GM23338 (cell line): ENCODE data around the gene CPNE1. TPM values are rescaled to one million over a fixed set of nuclear protein-coding genes. Genes with fewer than 3 reads are reported as not detected.

Experiments used
- ATAC-seq: fragments of 200-7000 bp; cut with Tn5 transposase; 3 replicates; pipeline ENCODE4 v1.9.1; 2020
- DNase-seq: peaks from one replicate; pipeline ENCODE4 v3.0.0-alpha.2; 2015; ENCODE audit warnings: low spot score
- H2AFZ ChIP-seq: fragments of 200-600 bp; sonication (generic); 2 replicates; pipeline ENCODE4 v1.8.0; 2016; ENCODE audit warnings: antibody characterized with exemption, mild to moderate bottlenecking, moderate library complexity
- H3F3A ChIP-seq: fragments of 200-600 bp; sonication (generic); replicated peaks from 2 replicates; pipeline ENCODE4 v1.8.0; 2017; ENCODE audit warnings: antibody characterized with exemption, mixed run types, low read depth
- H3K27ac ChIP-seq: fragments of 200-600 bp; sonication (generic); 2 replicates; pipeline ENCODE4 v1.6.1; 2016; ENCODE audit warnings: low read depth
- H3K27me3 ChIP-seq: fragments of 200-600 bp; sonication (generic); 2 replicates; pipeline ENCODE4 v1.8.0; 2016; ENCODE audit warnings: mild to moderate bottlenecking, mixed run types, moderate library complexity; ENCODE audit not compliant: insufficient read depth
- H3K36me3 ChIP-seq: fragments of 200-600 bp; sonication (generic); 2 replicates; pipeline ENCODE4 v1.8.0; 2016; ENCODE audit warnings: mild to moderate bottlenecking; ENCODE audit not compliant: insufficient read depth
- H3K4me1 ChIP-seq: fragments of 200-600 bp; sonication (generic); 2 replicates; pipeline ENCODE4 v1.8.0; 2016; ENCODE audit warnings: mild to moderate bottlenecking, moderate library complexity; ENCODE audit not compliant: insufficient read depth
- H3K4me2 ChIP-seq: fragments of 200-600 bp; sonication (generic); 2 replicates; pipeline ENCODE4 v1.7.1; 2017; ENCODE audit warnings: mixed run types
- H3K4me3 ChIP-seq: fragments of 200-600 bp; sonication (generic); 2 replicates; pipeline ENCODE4 v1.6.1; 2016; ENCODE audit warnings: mixed run types
- H3K79me2 ChIP-seq: fragments of 200-600 bp; sonication (generic); replicated peaks from 2 replicates; pipeline ENCODE4 v1.8.0; 2017; ENCODE audit warnings: mild to moderate bottlenecking; ENCODE audit not compliant: insufficient read depth
- H3K9me2 ChIP-seq: fragments of 200-600 bp; sonication (generic); 2 replicates; pipeline ENCODE4 v1.8.0; 2017; ENCODE audit not compliant: insufficient read depth
- H4K20me1 ChIP-seq: fragments of 200-600 bp; sonication (generic); replicated peaks from 2 replicates; pipeline ENCODE4 v1.8.0; 2017; ENCODE audit warnings: mild to moderate bottlenecking; ENCODE audit not compliant: insufficient read depth
- H3K27ac Mint-ChIP-seq: 2 replicates; pipeline ENCODE4 v1.8.0; 2020; ENCODE audit warnings: inconsistent platforms, mild to moderate bottlenecking, moderate library complexity, mixed read lengths
- H3K27me3 Mint-ChIP-seq: 3 replicates; pipeline ENCODE4 v1.8.0; 2022; ENCODE audit warnings: low read depth, mild to moderate bottlenecking, moderate library complexity, mixed read lengths, inconsistent platforms; ENCODE audit not compliant: insufficient read depth, poor library complexity
- H3K36me3 Mint-ChIP-seq: 3 replicates; pipeline ENCODE4 v1.8.0; 2021; ENCODE audit warnings: low read depth, mild to moderate bottlenecking, inconsistent platforms, moderate library complexity, mixed read lengths
- H3K4me1 Mint-ChIP-seq: 3 replicates; pipeline ENCODE4 v1.8.0; 2020; ENCODE audit warnings: mild to moderate bottlenecking, inconsistent platforms, mixed read lengths
- H3K4me3 Mint-ChIP-seq: 3 replicates; pipeline ENCODE4 v1.8.0; 2021; ENCODE audit warnings: moderate library complexity, mild to moderate bottlenecking, inconsistent platforms, mixed read lengths
- H3K9me3 Mint-ChIP-seq: 3 replicates; pipeline ENCODE4 v1.8.0; 2020; ENCODE audit warnings: moderate library complexity, mild to moderate bottlenecking, inconsistent platforms, mixed read lengths
- CREB1 ChIP-seq: fragments of 250-450 bp; sonication (Bioruptor Pico); IDR thresholded peaks from 2 replicates; pipeline ENCODE4 v1.5.0; 2020; ENCODE audit warnings: low read depth, mild to moderate bottlenecking, moderate library complexity
- CTCF ChIP-seq, 2 experiments: fragments of 200-600 bp in 1 of 2; sonication (generic) in 1 of 2; conservative IDR thresholded peaks; 2 replicates each; pipeline versions ENCODE4 v1.5.1 to v1.6.1; 2016 to 2017; ENCODE audit warnings: antibody characterized with exemption in 2 of 2, low read depth in 2 of 2, mild to moderate bottlenecking in 2 of 2, moderate library complexity in 1 of 2
- ETS1 ChIP-seq: IDR thresholded peaks from 2 replicates; pipeline ENCODE4 v1.6.1; 2016; ENCODE audit warnings: antibody characterized with exemption
- EZH2 ChIP-seq: fragments of 200-600 bp; sonication (generic); IDR thresholded peaks from one replicate; pipeline ENCODE4 v1.8.0; 2017; ENCODE audit warnings: antibody characterized with exemption, mild to moderate bottlenecking, low read depth; ENCODE audit not compliant: unreplicated experiment
- JUNB ChIP-seq: IDR thresholded peaks from one replicate; pipeline ENCODE4 v1.6.1; 2016; ENCODE audit warnings: antibody characterized with exemption; ENCODE audit not compliant: unreplicated experiment
- NANOG ChIP-seq: IDR thresholded peaks from 2 replicates; pipeline ENCODE4 v1.6.1; 2016; ENCODE audit warnings: antibody characterized with exemption, borderline replicate concordance
- POLR2AphosphoS5 ChIP-seq: IDR thresholded peaks from 2 replicates; pipeline ENCODE4 v1.6.1; 2016; ENCODE audit warnings: antibody characterized with exemption, low read depth
- REST ChIP-seq: IDR thresholded peaks from one replicate; pipeline ENCODE4 v1.6.1; 2018; ENCODE audit warnings: antibody characterized with exemption; ENCODE audit not compliant: unreplicated experiment
- STAT1 ChIP-seq: IDR thresholded peaks from one replicate; pipeline ENCODE4 v1.6.1; 2016; ENCODE audit warnings: antibody characterized with exemption; ENCODE audit not compliant: unreplicated experiment
- ZNF114 ChIP-seq: fragments of 250-450 bp; sonication (Bioruptor Pico); IDR thresholded peaks from 2 replicates; pipeline ENCODE4 v1.5.0; 2020; ENCODE audit warnings: mild to moderate bottlenecking, moderate library complexity
- ZNF331 ChIP-seq: fragments of 250-450 bp; sonication (Bioruptor Pico); IDR thresholded peaks from 2 replicates; pipeline ENCODE4 v1.5.0; 2020; ENCODE audit warnings: low read depth, mild to moderate bottlenecking, moderate library complexity
- polyA plus RNA-seq: library from polyadenylated mRNA; unstranded; fragments of >200 nt; fragmentation: Nextera tagmentation; extraction: Ambion mirVana; gene quantifications from 2 replicates; pipeline ENCODE4 v1.2.1, GENCODE V29; 2016
- total RNA-seq: library from RNA; depleted of rRNA; stranded (reverse); fragments of >200 nt; shearing (Covaris generic); gene quantifications from 2 replicates; pipeline ENCODE4 v1.2.3, GENCODE V29; 2014

Gene CPNE1
- total and polyA plus RNA-seq, 2 experiments from 2014 or later = 189 to 196 TPM

- TF ChIP-seq CTCF (conservative IDR thresholded peaks at IDR 0.05; ENCODE audit: low read depth in 2 of 2) = no peak
- no peak for TF ChIP-seq REST
- TF ChIP-seq JUNB = no peak
- no peak for TF ChIP-seq POLR2AphosphoS5
- TF ChIP-seq NANOG = no peak
Observed at GRCh38 chr20:35595456-35595855, 69.2 kb downstream of the CPNE1 start (continued).

GRCh38 chr20:35592339-35592974, 72.2 kb downstream of the CPNE1 start:
- H4K20me1 ChIP-seq = no peaks in the 10 kb centered on the region
- Mint-ChIP-seq H3K27me3 (peaks cover 13% of the 10 kb centered on the region), H3K27ac (no peak overlapping the region), H3K4me1 (peaks cover 6% of the 10 kb centered on the region; the same call in 2 of the 3 replicates), H3K4me3 (no peak overlapping the region), H3K36me3 (no peaks in the 10 kb centered on the region), H3K9me3 (no peaks in the 10 kb centered on the region)
- no peak overlapping the region for H3K4me2 ChIP-seq
- H2AFZ ChIP-seq = peak overlapping the region; percentile 34; the same call in 1 of the 2 replicates
- H3K27ac ChIP-seq = no peak overlapping the region
- peaks cover 6% of the 10 kb centered on the region; the same call in 1 of the 2 replicates for H3K4me1 ChIP-seq
- H3K4me3 ChIP-seq = no peak overlapping the region
- H3K27me3 ChIP-seq = no peaks in the 10 kb centered on the region
- H3K79me2 ChIP-seq = no peaks in the 10 kb centered on the region
- H3F3A ChIP-seq = 0 out of 2 replicates have a peak, but pooled peaks cover 7% of the 10 kb centered on the region
- no peaks in the 10 kb centered on the region for H3K9me2 ChIP-seq
- ATAC-seq (no peak), DNase-seq (no peak)
- no peaks in the 10 kb centered on the region for H3K36me3 ChIP-seq
- TF ChIP-seq NANOG = no peak
- TF ChIP-seq REST = no peak
- no peak for TF ChIP-seq ZNF114
- no peak for TF ChIP-seq CTCF (conservative IDR thresholded peaks at IDR 0.05; ENCODE audit: low read depth in 2 of 2)
- no peak for TF ChIP-seq ETS1
- no peak for TF ChIP-seq CREB1 (CRISPR knock-in tag)
- TF ChIP-seq STAT1 = no peak
- TF ChIP-seq ZNF331 (CRISPR knock-in tag) = no peak
- TF ChIP-seq JUNB = no peak
- TF ChIP-seq POLR2AphosphoS5 = no peak
- TF ChIP-seq EZH2 = no peak
